Measurements from ENCODE around the gene DNAAF1. TPM values are rescaled to one million over a fixed set of nuclear protein-coding genes. Genes with fewer than 3 reads are reported as not detected.

Gene DNAAF1
- total RNA-seq, 1 experiment from 2014 or later: 0.07 TPM

DNA sequence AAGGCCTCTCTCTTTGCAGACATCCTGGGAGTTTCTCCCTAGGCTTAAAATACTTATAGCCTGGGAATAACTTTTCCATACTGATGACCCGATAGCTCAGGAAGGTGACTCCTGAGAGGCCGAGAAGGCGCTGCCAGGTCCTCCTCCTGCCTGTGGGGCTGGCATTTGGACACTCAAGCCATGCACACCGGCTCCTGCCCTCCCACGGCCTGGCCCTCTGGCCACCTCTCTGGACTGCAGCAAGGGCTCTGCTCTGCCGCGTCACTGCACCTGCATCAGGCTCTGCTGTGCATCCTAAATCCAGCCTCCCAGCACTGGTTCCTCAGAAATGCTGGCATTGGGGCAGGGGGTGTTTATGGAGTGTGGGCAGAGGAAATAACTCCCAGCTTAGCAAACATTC is 80.5 kb downstream of the DNAAF1 start:
- Histone ChIP-seq H3K9me3 (no peaks in the 10 kb centered on the region), H3K4me3 (ENCODE audit: low read depth, low read length) (no peak overlapping the region), H3K36me3 (ENCODE audit: control insufficient read depth, insufficient read depth, low read length) (no peaks in the 10 kb centered on the region), H3K27me3 (replicated peaks; ENCODE audit: control insufficient read depth, insufficient read depth, low read length) (no peaks in the 10 kb centered on the region), H3K4me1 (no peaks in the 10 kb centered on the region; the same call in 1 of the 2 replicates)
- no peak for DNase-seq
- Mint-ChIP-seq H3K9me3 (ENCODE audit: unreplicated experiment) (no peaks in the 10 kb centered on the region), H3K27me3 (ENCODE audit: insufficient read depth, unreplicated experiment) (peaks cover 6% of the 10 kb centered on the region), H3K27ac (ENCODE audit: unreplicated experiment) (no peak overlapping the region), H3K4me1 (ENCODE audit: low read depth, unreplicated experiment) (no peaks in the 10 kb centered on the region), H3K4me3 (ENCODE audit: unreplicated experiment) (no peak overlapping the region), H3K36me3 (ENCODE audit: insufficient read depth, unreplicated experiment) (no peaks in the 10 kb centered on the region)
- CTCF ChIA-PET: no interaction called here
- intact Hi-C loops (cut with micrococcal nuclease; ENCODE audit: unreplicated experiment): no loop called here
- TF ChIP-seq, protein P1, sequence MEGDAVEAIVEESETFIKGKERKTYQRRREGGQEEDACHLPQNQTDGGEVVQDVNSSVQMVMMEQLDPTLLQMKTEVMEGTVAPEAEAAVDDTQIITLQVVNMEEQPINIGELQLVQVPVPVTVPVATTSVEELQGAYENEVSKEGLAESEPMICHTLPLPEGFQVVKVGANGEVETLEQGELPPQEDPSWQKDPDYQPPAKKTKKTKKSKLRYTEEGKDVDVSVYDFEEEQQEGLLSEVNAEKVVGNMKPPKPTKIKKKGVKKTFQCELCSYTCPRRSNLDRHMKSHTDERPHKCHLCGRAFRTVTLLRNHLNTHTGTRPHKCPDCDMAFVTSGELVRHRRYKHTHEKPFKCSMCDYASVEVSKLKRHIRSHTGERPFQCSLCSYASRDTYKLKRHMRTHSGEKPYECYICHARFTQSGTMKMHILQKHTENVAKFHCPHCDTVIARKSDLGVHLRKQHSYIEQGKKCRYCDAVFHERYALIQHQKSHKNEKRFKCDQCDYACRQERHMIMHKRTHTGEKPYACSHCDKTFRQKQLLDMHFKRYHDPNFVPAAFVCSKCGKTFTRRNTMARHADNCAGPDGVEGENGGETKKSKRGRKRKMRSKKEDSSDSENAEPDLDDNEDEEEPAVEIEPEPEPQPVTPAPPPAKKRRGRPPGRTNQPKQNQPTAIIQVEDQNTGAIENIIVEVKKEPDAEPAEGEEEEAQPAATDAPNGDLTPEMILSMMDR (IDR thresholded peaks at IDR 0.05; ENCODE audit: insufficient read depth in 1 of 2, low read depth in 1 of 2, low read length in 1 of 2, severe bottlenecking in 1 of 2, unreplicated experiment in 1 of 2): no peak
- no TSS peak for BruUV-seq (replicated peaks)
- POLR2A ChIA-PET: no interaction called here

DNA sequence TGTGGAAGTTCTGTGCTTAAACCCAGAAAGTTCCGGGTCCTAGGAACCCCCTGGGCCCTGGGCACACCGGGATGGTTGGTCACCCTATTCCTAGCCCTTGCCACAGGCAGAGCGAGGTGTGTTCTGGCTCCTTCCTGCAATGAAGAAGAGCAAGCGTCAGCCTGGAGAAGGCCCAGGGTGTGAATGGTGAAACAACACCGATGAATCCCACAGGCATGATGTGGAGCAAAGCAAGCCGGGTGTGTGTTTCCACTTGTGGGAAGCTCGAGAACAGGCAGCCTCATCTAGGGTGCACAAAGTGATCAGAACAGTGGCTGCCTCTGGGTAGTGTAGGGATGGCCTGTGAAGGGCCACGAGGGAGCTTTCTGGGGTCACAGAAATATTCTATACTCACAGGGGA is 80.9 kb downstream of the DNAAF1 start:
- CTCF ChIA-PET: interaction anchor here (1.2 kb wide), 1 partner anchor 86 kb away, joined by 4 read pairs; no protein-coding TSS in a partner anchor
- no peak overlapping the region for H3K27ac Mint-ChIP-seq (ENCODE audit: unreplicated experiment)

More for the DNA sequence above, 80.9 kb downstream of the DNAAF1 start:
- Mint-ChIP-seq H3K36me3 (ENCODE audit: insufficient read depth, unreplicated experiment) (no peaks in the 10 kb centered on the region), H3K27me3 (ENCODE audit: insufficient read depth, unreplicated experiment) (peaks cover 3% of the 10 kb centered on the region), H3K4me1 (ENCODE audit: low read depth, unreplicated experiment) (no peaks in the 10 kb centered on the region), H3K9me3 (ENCODE audit: unreplicated experiment) (no peaks in the 10 kb centered on the region), H3K4me3 (ENCODE audit: unreplicated experiment) (no peak overlapping the region)
- H3K4me3 ChIP-seq (ENCODE audit: low read depth, low read length): no peak overlapping the region
- BruUV-seq (replicated peaks): no TSS peak
- no peaks in the 10 kb centered on the region for H3K36me3 ChIP-seq (ENCODE audit: control insufficient read depth, insufficient read depth, low read length)
- no peaks in the 10 kb centered on the region; the same call in 1 of the 2 replicates for H3K4me1 ChIP-seq
- TF ChIP-seq, protein P1 (IDR thresholded peaks at IDR 0.05; ENCODE audit: insufficient read depth in 1 of 2, low read depth in 1 of 2, low read length in 1 of 2, severe bottlenecking in 1 of 2, unreplicated experiment in 1 of 2): no peak
- POLR2A ChIA-PET: no interaction called here
- no peaks in the 10 kb centered on the region for H3K27me3 ChIP-seq (replicated peaks; ENCODE audit: control insufficient read depth, insufficient read depth, low read length)
- intact Hi-C loops (cut with micrococcal nuclease; ENCODE audit: unreplicated experiment): no loop called here
- no peaks in the 10 kb centered on the region for H3K9me3 ChIP-seq
- no peak for DNase-seq

Other genes with a start within 250 kb of the DNAAF1 start
- 8.7 and 9.0 TPM in 2 replicates for gene MLYCD, start 246.2 kb upstream of the DNAAF1 start, total RNA-seq (2022)
- gene OSGIN1, start 192.1 kb upstream of the DNAAF1 start, total RNA-seq (2022): 18.6 and 21.8 TPM in 2 replicates
- 0.68 and 0.79 TPM in 2 replicates for gene NECAB2, start 177.1 kb upstream of the DNAAF1 start, total RNA-seq (2022)
- gene SLC38A8, start 102.5 kb upstream of the DNAAF1 start, total RNA-seq (2022): 0.79 and 2.1 TPM in 2 replicates
- gene MBTPS1, start 28.4 kb upstream of the DNAAF1 start, total RNA-seq (2022): 93.2 and 96.4 TPM in 2 replicates
- 21.0 and 23.7 TPM in 2 replicates for gene HSDL1, start 131 bp upstream of the DNAAF1 start, total RNA-seq (2022)
- gene TAF1C, start 41.7 kb downstream of the DNAAF1 start, total RNA-seq (2022): 69.9 and 79.7 TPM in 2 replicates
- gene ADAD2, start 45.8 kb downstream of the DNAAF1 start, total RNA-seq (2022): not detected in 2 replicates
- not detected in 2 replicates for gene KCNG4, start 94.7 kb downstream of the DNAAF1 start, total RNA-seq (2022)
- not detected in 2 replicates for gene WFDC1, start 149.6 kb downstream of the DNAAF1 start, total RNA-seq (2022)
- 45.7 and 47.0 TPM in 2 replicates for gene ATP2C2, start 223.2 kb downstream of the DNAAF1 start, total RNA-seq (2022)

Measured in Caco-2 (cell line).